Raji (cell line): ENCODE measurements around the gene KATNAL2.

Source experiments
- POLR2A ChIP-seq: IDR thresholded peaks from 2 replicates; pipeline ENCODE4 v1.6.1; 2011; ENCODE audit warnings: low read depth, low read length, control low read depth; ENCODE audit not compliant: insufficient read depth

KATNAL2 gene, protein sequence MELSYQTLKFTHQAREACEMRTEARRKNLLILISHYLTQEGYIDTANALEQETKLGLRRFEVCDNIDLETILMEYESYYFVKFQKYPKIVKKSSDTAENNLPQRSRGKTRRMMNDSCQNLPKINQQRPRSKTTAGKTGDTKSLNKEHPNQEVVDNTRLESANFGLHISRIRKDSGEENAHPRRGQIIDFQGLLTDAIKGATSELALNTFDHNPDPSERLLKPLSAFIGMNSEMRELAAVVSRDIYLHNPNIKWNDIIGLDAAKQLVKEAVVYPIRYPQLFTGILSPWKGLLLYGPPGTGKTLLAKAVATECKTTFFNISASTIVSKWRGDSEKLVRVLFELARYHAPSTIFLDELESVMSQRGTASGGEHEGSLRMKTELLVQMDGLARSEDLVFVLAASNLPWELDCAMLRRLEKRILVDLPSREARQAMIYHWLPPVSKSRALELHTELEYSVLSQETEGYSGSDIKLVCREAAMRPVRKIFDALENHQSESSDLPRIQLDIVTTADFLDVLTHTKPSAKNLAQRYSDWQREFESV

DNA sequence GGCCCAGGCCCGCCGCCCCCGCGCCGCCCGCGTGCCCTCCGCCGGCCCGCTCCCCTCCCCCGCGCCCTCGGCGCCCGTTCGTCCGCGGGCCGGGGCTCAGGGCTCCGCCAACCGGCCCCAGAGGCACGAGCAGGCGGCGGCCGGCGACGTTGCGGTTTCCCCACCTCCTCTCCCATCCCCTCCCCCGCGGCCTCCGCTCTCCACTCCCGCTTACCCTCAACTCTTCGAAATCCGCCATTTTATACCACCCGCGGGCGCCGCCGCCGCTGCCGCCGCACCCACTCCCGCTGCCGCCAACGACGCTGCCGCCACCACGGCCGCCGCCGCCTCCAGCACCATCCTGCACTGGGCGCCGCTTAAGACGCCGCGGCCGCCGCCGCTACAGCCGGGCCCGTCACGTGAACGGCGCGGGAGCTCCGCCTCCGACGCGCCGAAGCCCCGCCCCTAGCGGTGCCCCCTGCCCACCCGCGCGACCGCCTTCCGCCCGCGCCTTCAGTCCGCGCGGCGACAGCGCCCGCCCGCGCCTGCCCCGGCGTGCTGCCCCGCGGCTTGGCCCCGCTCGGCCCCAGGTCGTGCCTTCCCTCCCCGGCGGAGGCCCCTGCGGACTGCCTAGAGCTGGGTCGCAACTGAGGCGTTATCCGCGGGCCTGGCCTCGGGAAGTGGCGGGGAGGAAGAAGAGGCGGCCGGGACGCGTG lies at the start of gene KATNAL2, which contains the start of gene PIAS2:
Gene KATNAL2 (plus strand): TSS at position 495 of the 695 bp plus-strand sequence. CDS start 29,271 bp downstream, outside the sequence.
Gene PIAS2 (minus strand): TSS at position 400 of the 695 bp plus-strand sequence. CDS start 162 bp downstream, at position 238.
- TF ChIP-seq POLR2A = peak; percentile 91

DNA sequence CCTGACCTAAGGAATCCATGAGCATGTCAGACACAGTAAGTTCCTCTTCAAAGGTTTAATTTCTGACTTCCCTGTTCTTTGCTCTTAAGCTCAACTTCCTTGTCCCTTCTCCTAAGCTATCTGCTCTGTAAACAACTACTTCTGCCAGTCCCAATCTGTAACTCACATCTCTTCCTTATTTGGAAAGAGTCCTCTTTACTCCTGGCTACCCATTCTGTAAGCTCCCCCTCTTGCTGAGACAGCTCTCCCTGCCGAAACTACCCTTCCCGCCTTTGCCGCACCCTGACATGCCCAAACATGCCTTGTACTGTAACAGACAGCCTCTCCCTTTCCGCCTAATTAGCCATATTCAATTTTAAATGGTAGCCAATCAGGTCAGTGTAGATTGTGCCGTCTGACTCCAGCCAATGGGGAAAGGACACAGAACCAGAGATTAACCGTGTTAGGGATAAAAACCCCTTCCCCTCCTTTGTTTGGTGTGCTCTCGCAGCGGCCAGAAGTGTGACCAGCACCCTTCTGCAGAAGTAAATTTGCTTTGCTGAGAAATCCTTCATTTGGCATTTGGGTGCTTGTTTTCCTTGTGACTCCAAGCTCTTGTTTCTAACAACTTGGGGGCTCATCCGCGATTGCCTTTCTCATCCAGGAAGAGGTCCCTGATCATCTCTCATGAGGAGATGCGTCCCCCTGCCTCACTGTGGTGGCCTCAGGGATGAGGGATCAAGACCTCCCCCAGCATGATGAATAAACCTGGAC lies 49.1 kb upstream of the KATNAL2 start:
- TF ChIP-seq POLR2A = no peak

GRCh38 chr18:46877329-46877987 lies 39.9 kb upstream of the KATNAL2 start:
- TF ChIP-seq POLR2A = no peak

GRCh38 chr18:46883180-46883579 lies 34.2 kb upstream of the KATNAL2 start:
- TF ChIP-seq POLR2A = no peak

DNA sequence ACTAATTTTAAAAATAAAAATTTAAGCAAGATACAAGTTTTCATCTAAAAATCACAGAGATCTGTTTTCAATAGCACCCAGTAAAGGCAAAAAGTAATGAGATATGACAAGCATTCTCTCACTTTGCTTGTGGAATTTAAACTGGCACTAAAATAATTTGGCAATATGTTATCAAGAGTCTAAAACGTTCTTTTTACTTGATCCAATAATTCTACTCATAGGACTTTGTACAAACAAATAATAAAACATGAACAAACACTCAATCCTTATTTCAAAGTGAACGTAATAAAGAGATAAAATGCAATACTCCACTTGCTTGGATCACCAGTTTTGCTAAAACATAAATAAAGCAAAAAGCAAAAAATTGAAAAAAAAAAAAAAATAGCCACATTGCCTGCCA lies 30.5 kb upstream of the KATNAL2 start:
- TF ChIP-seq POLR2A = no peak

- no peak for TF ChIP-seq POLR2A
These were observed 28.4 kb upstream of the KATNAL2 start for GRCh38 chr18:46888965-46889364.

GRCh38 chr18:46891742-46892214 lies 25.6 kb upstream of the KATNAL2 start:
- TF ChIP-seq POLR2A = no peak

GRCh38 chr18:46892842-46893241 lies 24.6 kb upstream of the KATNAL2 start:
- no peak for TF ChIP-seq POLR2A

- no peak for TF ChIP-seq POLR2A
These were observed 24.0 kb upstream of the KATNAL2 start for GRCh38 chr18:46893360-46893759.

DNA sequence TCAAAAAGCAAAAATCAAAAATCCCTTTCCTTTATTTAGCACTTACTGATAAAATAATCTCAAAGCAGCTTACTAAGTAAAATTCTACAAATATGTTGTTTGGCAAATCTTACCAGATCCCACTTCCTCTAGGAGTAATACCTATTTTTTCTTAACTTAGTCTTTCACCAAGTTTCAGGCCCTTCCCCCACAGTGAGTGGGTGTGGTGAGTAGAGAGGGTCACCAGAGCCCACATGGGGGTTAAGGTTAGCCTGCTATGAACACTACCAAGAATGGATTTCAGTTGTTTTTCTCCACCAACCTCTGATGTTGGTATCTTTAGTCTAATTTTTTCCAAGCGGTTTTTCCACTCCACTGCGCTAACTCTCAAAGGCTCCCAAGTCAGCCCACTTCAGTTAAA lies 23.3 kb upstream of the KATNAL2 start:
- TF ChIP-seq POLR2A = no peak

GRCh38 chr18:46899274-46899948 lies 18.0 kb upstream of the KATNAL2 start:
- TF ChIP-seq POLR2A = no peak

- TF ChIP-seq POLR2A = no peak
These were observed 14.0 kb upstream of the KATNAL2 start for GRCh38 chr18:46903406-46903805.

DNA sequence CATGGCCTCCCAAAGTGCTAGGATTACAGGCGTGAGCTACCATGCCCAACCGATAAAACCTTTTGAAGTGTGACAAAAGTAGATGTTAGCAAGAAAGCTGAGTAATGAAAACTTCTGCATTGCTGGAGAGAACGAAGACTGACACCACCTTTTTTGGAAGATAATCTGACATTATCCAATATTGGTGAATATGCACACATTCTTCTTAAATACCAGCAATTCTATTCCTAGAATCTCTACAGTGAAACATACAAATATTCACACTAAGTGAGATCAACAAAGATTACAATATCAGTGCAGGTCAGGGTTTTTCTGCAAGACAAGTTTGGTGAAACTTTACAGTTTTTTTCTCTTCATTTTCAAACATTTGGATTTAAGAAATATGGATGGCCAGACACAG lies 7.9 kb upstream of the KATNAL2 start:
- TF ChIP-seq POLR2A = no peak

DNA sequence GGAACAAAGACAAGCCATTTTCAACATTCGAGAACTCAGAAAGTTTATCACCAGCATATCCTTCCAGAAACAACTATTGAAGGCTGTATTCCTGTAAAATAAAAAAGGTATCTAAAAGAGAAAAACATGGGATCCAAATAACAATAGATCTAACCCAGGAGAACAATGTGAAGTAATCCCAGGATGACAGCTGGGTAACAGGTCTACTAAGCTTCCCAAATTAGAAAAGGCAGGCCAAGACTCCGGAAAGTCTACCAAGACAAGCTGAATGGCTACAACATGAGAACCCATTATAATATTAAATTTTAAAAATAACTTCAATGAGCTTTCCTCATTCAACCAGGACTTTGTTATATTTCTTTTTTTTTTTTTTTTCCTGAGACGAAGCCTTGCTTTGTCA lies 6.5 kb upstream of the KATNAL2 start:
- TF ChIP-seq POLR2A = no peak

- no peak for TF ChIP-seq POLR2A
These were observed 1.4 kb upstream of the KATNAL2 start for GRCh38 chr18:46915800-46916550.
